ENCODE data around the gene RBM33.
"Not testable (repeated sequence)": the region's sequence is repeated elsewhere in the genome, so short reads cannot be mapped to it uniquely, and the experiment has no call there.

RBM33 gene

DNA sequence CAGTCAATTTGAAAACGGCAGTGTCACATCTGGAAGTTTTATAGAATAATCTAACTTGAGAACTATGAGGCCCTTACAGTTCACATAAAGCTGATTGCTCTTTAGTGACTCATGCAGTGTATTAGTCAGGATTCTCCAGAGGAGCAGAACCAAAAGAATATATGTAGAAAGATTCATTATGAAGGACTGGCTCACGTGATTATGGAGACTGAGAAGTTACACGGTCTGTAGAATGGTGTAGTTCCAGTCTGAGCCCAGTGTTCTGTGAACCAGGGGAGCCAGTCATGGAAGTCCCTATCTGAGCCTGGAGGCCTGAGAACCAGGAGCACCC is 21.5 kb downstream of the RBM33 start:
- no peak for DNase-seq

DNA sequence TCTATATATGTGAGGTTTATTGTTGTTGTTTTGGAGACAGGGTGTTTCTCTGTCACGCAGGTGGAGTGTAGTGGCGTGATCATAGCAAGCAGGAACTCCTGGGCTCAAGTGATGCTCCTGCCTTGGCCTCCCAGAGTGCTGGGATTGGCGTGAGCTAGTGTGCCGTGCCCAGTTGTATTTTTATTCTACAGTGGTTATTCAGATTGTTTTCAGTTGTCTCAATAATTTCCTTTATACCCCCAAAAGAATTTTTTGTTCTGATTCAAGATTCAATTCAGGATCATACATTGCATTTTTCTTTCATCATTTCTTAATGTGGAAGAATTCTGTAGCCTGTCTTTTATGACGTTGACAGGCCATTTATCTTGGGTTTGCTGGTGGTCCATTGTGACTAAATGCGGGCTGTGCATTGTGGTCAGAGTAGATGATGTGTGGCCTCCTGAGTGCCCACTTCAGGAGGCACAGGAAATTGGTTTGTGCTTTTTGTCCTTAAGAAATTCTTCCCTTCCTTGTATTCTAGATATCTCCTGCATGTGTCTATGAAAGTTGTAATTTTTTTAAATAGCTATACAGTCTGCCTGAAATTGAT is 22.9 kb downstream of the RBM33 start:
- no peak for DNase-seq

DNA sequence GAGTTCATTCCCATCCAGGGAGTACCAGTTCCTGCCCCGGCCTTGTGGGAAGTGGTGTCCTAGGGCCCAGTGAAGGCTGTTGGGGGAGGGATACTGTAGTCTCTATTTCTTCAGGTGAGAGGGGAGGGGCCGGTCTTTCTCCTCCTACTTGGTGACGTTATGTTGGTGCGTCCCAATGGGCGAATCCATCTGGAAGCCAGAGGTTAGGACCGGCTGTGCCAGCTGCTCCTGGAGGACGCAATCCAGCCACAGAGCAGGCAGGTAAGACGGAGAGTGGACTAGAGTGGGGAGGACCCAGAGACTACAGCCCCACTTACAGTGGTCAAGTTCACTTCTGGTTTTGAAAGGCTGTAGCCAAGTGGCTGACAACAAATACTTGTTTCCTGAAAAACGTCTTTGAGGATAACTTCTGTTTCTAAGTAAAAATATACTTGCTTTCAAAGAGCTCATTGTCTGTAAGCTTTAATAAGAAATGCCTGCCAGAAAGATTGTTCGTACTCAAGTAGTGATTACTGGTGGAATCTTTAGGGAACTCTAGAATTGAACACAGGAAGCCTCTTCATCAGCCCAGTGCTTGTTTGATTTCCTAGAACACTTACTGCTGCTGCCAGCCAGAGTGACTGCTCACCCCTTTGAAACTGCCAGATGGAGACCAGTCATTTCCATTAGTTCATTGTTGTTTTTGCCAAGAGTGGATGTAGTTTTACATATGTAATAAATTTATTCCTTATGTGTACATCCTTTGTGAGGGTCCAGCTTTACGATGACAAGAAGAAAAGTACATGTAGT is 25.4 kb downstream of the RBM33 start:
- no peak for DNase-seq

DNA sequence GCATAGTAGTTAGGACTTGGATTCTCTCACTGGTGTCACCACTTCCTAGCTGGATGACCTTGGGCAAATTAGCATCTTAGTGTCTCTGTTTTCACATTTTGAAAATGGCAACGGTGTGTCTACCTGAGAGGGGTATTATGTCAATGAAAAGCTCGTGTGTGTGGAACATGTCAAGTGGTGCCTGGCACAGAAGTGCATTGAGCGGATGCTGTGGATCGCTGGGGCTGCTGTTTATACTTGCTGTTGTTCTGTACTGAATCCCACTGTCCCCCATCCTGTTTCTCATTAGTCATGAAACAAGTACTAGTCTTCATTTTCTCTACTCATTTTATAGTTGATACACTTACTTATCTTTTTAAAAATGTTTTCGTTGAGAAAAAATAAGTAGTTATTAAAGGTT is 26.1 kb downstream of the RBM33 start:
- DNase-seq = no peak

DNA sequence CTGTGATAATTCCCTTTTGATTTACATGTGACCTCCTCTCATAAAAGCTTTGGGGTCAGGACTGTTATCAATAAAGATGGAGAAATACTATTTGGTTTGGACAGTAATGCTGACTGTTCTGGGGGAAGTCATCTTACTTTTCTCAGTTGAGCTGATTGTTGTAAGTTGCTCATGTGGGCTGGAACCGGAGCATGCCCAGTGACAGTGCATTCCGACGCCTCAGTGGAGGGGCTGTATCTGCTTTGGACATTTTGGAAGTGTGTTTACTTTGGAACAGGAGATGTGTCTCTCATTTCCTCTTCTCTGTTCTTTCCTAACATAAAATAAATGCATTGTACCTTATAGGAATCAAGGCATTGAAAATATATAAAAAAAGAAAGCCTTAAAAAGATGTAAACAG is 30.1 kb downstream of the RBM33 start:
- no peak for DNase-seq

DNA sequence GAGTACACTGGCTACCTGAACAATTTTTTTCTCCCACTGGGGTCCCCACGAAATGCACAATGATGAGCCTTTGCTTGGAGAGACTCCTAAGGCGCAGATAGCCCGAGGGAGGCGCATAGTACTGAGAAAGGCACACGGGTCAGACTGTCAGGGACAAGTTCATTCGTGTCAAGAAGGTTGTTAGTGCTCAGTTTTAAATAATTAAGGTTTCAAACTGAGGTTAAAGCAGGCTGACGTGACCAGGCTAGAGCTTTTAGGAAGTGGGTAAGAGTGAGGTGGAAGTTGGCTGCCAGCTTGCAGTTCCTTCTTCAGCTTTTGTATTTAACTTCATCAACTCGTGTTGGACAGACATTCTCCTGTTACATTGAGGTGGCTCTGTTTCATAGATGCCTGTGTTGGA is 31.6 kb downstream of the RBM33 start:
- no peak for DNase-seq

DNA sequence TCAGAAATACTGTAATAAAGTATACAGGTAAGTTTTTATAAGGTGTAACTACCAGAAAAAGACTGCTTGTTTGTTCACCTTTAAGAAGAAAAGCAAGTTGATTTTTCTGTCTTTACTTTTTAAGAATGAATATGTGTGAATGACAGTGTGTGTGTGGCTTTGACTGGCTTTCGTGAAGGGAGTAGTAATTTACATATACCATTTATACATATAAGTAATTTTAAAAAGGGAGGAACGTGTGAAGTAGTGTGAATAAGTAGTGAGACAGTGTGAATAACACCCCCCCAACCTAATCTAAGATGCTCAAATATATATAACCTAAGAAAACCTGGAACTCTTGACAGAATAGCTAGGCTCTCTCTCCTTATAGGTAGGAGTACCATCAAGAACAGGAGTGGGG is 33.2 kb downstream of the RBM33 start:
- no peak for DNase-seq

DNA sequence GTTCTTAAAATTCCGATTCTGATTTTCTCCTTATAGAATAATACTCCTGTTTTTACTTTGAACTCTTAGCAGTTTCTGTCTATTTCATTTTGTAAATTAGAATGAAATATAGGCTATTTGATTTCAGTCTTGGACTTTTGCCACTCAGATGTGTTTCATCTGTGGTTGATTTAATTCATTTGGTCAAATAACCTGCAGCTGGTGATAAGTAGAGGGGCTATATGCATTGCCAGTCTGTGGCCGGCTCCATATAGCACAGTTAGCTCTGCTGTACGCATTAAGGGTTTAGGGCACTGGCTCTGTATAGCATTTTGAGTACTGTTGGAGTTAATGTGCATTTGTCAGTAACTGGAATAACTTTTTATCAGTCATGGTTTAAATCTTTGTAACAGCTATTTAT is 35.7 kb downstream of the RBM33 start:
- DNase-seq = no peak

DNA sequence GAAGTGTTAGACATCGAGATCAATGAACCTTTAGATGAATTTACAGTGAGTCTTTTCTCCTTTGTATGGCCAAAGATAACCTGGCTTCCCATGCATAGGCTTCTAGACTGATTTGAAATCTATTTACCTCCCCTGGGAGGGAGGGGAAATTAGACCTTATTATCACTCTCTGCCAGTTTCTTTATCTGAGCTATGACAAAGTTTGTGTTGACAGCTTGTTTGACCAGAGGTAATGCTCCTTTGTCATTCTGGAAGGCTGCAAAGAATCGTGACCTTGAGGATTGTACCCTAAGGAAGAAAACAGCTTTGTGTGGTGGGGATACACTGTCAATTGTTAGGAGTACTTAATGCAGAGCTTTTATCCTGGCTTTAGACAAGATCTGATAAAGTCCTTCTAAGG is 36.4 kb downstream of the RBM33 start:
- DNase-seq = no peak

DNA sequence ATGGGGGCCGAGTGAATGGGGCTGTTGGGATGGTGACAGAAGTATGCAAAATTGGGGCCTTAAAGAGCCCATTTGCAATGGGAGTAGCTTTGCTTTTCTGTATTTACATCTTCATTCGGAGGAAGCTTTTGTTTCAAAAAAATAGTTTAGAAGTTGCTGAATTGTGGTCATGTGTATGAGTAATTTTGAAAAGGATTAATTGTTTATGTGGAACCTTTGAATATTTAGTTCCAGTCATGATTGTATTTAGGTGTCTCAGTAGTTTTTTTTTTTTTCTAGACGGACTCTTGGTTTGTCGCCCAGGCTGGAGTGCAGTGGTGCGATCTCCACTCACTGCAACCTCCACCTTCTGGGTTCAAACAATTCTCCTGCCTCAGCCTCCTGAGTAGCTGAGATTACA is 37.2 kb downstream of the RBM33 start:
- no peak for DNase-seq

DNA sequence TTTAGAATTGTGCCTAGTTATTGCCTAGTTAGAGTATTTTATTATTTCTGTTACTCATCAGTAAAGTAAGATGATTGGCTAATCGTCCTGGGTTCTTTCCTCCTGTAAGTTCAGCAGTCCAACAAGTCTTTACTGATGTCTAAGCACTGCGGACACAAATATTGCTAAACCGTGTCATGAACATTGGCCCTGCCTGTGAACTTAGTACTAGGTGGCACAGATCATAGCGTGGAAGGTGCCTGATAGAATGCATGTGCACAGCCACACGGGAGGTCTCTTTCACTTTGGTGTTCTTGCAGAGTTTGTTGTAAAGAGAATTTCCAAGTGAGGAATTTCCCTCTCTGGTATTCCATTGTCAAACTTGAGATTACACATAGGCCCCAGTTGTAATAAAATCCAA is 38.0 kb downstream of the RBM33 start:
- no peak for DNase-seq

DNA sequence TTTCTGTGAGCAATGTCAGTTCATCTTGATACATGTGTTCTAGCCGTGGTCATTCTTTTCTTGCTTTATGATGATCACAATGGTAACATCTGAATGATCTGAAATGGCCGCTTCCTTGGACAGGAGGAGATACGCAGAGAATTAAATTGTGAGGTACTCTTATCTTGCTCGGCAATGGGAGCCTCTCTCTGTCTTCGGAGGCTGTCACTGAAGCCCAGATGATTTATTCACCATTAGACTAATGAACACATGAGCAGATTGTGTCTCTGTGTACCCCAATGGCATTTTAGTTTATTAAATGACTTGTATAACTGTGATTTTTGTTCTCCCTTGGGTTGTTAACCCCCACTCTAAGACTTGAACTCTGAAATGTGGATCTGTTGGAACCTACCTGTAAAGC is 38.6 kb downstream of the RBM33 start:
- no peak for DNase-seq

DNA sequence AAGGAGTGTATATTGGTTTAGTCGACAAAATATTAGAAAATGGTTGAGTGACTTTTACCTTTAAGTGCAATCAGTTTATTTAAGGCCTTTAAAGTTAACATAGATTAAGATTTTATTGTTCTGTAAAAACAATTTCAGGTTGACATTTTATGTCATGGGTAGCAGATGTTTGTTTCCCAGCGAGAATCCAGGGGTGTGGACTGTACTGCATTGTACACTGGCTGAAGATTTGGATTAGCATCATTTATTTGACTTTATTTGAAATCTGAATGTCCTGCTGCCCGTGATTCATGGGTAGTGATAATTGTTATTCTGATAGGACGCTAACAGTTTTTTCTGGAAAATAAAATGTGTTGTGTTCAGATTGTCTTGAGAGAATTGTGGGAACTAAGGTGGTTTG is 39.3 kb downstream of the RBM33 start:
- DNase-seq = no peak

DNA sequence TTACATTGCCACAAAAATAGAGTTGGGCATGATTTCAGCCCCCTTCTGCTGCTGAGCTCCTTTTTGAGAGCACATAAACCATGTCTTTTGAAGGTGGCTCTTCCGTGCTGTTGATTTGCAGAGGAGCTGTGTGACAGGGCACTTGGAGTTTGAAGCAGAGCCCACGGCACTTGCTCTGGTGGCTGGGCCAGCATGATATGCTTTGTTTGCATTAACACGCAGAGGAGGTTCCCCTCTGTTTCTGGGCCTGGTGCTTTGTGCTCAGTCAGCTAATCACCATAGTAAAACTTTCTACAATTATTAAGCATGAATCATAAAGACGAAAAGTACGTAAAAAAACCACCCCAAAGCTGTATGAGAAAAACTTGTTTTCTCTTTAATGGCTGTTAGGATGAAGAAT is 40.1 kb downstream of the RBM33 start:
- no peak for DNase-seq

DNA sequence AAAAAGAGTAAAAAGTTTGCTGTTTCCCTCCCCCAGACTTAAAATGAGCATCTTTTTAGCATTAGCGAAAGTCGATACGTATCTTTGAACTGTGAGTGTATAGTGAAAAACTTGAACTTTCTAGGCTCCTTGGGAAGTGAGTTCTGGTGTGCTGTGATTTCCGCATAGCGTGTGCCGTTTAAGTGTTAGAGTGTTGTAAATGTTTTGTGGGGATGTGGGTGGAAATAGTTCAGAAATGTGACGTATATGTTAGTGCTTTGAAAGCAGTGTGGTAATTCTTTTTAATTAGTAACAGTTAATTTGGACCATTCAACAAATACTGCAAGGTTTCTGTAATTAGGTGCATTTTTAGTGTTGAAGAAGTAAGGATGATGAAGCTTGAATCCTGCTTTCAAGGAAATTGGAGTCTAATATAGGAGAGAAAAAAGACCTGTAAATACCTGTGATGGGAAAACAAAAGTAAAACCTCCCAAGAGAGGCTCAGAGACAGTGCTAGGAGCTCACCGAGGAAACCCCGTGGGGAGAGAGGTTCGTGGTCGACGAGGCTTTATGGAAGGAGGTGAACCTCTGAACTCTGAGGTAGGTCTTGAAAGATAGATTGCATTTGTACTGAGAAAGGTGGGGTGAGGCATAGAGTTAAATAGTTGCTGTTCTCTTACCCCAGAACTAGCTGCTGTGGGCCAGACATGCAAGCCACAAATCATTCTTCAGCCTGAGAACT is 40.8 kb downstream of the RBM33 start:
- DNase-seq = no peak

DNA sequence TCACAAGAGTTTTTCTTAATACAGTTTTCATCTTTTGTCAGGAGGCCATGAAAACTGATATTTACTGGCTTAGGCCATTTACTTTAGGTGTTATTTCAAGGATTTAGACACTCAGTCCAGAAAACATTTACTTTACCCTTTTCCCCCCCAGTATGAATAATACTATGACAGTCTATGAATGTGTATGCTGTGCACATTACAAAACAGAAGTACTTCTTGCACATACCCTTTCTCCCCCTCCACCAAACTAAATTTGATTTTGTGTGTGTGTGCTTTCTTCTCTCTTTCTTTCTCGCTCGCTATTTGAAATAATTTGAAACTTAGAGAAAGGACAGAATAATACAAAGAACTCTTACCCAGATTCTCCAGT is 41.3 kb downstream of the RBM33 start:
- DNase-seq = no peak

DNA sequence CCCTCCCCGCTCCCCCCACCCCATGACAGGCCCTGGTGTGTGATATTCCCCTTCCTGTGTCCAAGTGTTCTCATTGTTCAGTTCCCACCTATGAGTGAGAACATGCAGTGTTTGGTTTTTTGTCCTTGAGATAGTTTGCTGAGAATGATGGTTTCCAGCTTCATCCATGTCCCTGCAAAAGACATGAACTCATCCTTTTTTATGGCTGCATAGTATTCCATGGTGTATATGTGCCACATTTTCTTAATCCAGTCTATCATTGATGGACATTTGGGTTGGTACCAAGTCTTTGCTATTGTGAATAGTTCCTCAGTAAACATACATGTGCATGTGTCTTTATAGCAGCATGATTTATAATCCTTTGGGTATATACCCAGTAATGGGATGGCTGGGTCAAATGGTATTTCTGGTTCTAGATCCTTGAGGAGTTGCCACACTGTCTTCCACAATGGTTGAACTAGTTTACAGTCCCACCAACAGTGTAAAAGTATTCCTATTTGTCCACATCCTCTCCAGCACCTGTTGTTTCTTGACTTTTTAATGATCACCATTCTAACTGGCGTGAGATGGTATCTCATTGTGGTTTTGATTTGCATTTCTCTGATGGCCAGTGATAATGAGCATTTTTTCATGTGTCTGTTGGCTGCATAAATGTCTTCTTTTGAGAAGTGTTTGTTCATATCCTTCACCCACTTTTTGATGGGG is 42.3 kb downstream of the RBM33 start:
- DNase-seq = not testable (repeated sequence)

DNA sequence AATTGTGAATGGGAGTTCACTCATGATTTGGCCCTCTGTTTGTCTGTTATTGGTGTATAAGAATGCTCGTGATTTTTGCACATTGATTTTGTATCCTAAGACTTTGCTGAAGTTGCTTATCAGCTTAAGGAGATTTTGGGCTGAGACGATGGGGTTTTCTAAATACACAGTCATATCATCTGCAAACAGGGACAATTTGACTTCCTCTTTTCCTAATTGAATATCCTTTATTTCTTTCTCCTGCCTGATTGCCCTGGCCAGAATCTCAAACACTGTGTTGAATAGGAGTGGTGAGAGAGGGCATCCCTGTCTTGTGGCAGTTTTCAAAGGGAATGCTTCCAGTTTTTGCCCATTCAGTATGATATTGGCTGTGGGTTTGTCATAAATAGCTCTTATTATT is 43.8 kb downstream of the RBM33 start:
- DNase-seq = not testable (repeated sequence)

DNA sequence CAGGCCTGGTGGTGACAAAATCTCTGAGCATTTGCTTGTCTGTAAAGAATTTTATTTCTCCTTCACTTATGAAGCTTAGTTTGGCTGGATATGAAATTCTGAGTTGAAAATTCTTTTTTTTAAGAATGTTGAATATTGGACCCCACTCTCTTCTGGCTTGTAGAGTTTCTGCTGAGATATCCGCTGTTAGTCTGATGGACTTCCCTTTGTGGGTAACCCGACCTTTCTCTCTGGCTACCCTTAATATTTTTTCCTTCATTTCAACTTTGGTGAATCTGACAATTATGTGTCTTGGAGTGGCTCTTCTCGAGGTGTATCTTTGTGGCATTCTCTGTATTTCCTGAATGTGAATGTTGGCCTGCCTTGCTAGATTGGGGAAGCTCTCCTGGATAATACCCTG is 46.2 kb downstream of the RBM33 start:
- DNase-seq = not testable (repeated sequence)

DNA sequence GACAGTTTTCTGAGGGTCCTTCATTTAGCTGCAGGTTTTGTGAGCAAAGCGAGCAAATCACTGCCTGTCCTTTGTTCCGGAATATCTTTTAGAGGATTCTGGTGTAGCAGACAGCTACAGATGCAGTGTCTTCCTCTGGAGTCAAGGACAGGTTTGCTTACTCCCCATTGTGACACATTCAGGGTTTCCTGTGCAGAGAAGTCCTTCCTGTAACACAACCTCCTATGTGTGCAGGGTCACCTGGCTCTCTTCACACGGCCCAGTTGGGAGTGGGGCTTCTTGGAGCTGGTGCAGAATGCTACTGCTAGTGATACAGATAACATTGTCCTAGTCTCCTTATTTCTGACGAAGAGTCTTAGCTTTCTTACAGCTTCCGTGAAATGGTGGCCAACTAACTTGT is 47.9 kb downstream of the RBM33 start:
- no peak for DNase-seq

DNA sequence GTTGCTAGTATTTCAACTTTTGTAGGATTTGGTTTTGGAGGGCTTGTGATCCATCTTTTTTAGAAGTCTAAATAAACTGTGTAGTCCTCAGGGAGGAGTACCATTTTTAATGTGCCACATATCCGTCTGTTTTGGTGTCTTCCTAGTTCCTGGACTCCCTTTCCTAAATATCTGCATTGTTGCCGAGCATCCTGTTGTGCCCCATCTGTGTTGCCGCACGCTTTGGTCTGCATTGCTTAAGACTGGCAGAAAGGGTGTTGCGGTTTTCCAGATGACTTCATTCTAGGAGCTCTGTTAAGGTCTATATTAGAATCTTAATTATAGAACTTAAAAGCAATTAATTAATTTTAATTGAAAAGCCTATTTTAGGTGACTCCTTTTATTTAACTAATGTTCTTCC is 49.4 kb downstream of the RBM33 start:
- no peak for DNase-seq

DNA sequence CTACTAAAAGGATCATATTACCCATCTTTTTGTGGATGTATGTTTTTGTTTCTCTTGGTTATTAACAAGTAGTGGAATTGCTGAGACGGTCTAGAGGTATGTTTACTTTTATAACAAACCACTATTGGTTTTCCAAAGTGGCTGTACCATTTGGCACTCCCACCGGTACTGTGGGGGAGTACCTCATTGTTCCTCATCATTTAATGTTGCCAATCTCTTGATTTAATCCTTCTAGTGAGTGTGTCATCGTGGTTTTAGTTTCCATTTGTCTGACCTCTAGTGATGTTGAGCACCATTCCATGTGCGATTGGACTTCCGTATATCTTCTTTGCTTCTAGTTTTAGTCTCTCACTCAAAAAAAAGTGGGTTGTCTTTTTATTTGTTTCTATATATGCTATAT is 50.4 kb downstream of the RBM33 start:
- no peak for DNase-seq

DNA sequence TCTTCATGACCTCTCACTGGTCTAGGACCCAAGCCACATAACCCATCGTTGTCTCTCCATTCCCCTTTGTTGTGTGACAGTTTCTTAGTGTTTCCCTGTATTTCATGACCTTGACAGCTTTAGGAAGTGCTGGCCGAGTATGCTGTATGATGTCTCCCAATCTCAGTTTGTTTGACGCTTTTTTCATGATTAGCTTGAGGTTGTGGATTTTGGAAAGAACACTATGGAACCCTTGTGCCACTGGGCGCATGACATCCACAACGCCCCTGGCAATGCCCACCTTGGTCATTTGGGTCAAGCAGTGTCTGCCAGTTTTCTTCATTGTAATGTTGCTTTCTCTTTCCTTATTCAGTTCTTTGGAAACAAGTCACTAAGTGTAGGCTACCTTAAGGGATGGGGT is 52.3 kb downstream of the RBM33 start:
- DNase-seq = no peak

DNA sequence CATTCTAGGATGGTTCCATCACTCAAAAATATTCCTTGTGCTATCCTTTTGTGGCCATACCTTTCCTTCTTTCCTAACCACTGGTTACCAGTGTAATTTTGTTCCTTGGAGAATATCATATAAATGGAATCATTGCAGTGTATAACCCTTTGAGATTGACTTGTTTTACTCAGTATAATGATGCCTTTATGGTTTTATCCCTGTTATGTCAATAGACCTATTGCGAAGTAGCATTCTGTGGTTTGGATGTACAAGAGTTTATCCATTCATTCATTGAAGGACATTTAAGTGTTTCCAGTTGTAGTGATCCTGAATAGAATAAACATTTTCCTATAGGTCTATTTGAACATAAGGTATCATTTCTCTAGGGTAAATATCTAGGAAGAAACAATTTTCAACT is 54.2 kb downstream of the RBM33 start:
- no peak for DNase-seq

Measured in activated CD4-positive, alpha-beta T cell treated with anti-CD3 and anti-CD28 coated beads, Interleukin-2, amount 50 U/mL, for 4 hours (primary cell).